ENCODE results near the gene NLRP13.

DNA sequence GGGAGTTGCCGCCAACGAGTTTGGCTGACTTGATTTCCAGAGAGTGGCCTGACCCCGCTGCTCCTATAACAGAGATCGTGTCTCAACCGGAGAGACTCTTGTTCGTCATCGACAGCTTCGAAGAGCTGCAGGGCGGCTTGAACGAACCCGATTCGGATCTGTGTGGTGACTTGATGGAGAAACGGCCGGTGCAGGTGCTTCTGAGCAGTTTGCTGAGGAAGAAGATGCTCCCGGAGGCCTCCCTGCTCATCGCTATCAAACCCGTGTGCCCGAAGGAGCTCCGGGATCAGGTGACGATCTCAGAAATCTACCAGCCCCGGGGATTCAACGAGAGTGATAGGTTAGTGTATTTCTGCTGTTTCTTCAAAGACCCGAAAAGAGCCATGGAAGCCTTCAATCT, 74.2 kb downstream of the NLRP13 start:
- no peak for TF ChIP-seq EZH2 (IDR thresholded peaks at IDR 0.05; ENCODE audit: borderline replicate concordance, low read depth, low read length, poor library complexity, severe bottlenecking)
- TF ChIP-seq, protein P1, sequence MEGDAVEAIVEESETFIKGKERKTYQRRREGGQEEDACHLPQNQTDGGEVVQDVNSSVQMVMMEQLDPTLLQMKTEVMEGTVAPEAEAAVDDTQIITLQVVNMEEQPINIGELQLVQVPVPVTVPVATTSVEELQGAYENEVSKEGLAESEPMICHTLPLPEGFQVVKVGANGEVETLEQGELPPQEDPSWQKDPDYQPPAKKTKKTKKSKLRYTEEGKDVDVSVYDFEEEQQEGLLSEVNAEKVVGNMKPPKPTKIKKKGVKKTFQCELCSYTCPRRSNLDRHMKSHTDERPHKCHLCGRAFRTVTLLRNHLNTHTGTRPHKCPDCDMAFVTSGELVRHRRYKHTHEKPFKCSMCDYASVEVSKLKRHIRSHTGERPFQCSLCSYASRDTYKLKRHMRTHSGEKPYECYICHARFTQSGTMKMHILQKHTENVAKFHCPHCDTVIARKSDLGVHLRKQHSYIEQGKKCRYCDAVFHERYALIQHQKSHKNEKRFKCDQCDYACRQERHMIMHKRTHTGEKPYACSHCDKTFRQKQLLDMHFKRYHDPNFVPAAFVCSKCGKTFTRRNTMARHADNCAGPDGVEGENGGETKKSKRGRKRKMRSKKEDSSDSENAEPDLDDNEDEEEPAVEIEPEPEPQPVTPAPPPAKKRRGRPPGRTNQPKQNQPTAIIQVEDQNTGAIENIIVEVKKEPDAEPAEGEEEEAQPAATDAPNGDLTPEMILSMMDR (conservative IDR thresholded peaks at IDR 0.05; ENCODE audit: low read depth, low read length) = no peak

Data from A673 (cell line).